Measurements from ENCODE around the gene MUC4.

GRCh38 chr3:195731356-195731905, 80.3 kb downstream of the MUC4 start:
- TF ChIP-seq CTCF (IDR thresholded peaks at IDR 0.05; ENCODE audit: insufficient read depth, low read length) (no peak), POLR2AphosphoS5 (IDR thresholded peaks at IDR 0.05; ENCODE audit: low read depth) (no peak)
